NCI-H345 treated with DMSO at 0.1 percent for 48 hours (cell line): Measurements from ENCODE around the gene HSPA4L.
A peak's percentile ranks its signal among the peaks of the same experiment; 100 is the strongest.

ENCODE experiments used
- DNase-seq: peaks from one replicate; lab custom pipeline; 2025; ENCODE audit not compliant: unreplicated experiment; lab: John Stamatoyannopoulos, UW

Gene HSPA4L

GRCh38 chr4:127783026-127783769, 1.1 kb downstream of the HSPA4L start:
- DNase-seq, result peak; percentile 15

- no peak for DNase-seq
These were observed 2.0 kb downstream of the HSPA4L start for GRCh38 chr4:127783955-127784770.

GRCh38 chr4:127788517-127788916, 6.4 kb downstream of the HSPA4L start:
- no peak for DNase-seq

- no peak for DNase-seq
These were observed 9.3 kb downstream of the HSPA4L start for GRCh38 chr4:127791391-127791790.

- DNase-seq, result no peak
These were observed 11.4 kb downstream of the HSPA4L start for GRCh38 chr4:127793528-127793927.

- DNase-seq, result no peak
These were observed 17.6 kb downstream of the HSPA4L start for GRCh38 chr4:127799711-127800110.

- DNase-seq, result no peak
These were observed 27.2 kb downstream of the HSPA4L start for GRCh38 chr4:127809173-127809800.

- no peak for DNase-seq
These were observed 28.4 kb downstream of the HSPA4L start for GRCh38 chr4:127810551-127810950.

- DNase-seq, result no peak
These were observed 40.3 kb downstream of the HSPA4L start for GRCh38 chr4:127822430-127822829.

- no peak for DNase-seq
These were observed 46.0 kb downstream of the HSPA4L start for GRCh38 chr4:127828121-127828520.

- DNase-seq, result no peak
These were observed 46.9 kb downstream of the HSPA4L start for GRCh38 chr4:127829014-127829413.

GRCh38 chr4:127832585-127832984, 50.5 kb downstream of the HSPA4L start:
- no peak for DNase-seq

- no peak for DNase-seq
These were observed 61.8 kb downstream of the HSPA4L start for GRCh38 chr4:127843704-127844600.

GRCh38 chr4:127844601-127845116, 62.5 kb downstream of the HSPA4L start:
- DNase-seq, result no peak

- DNase-seq, result no peak
These were observed 63.9 kb downstream of the HSPA4L start for GRCh38 chr4:127846061-127846460.

GRCh38 chr4:127846765-127847164, 64.6 kb downstream of the HSPA4L start:
- no peak for DNase-seq

- DNase-seq, result no peak
These were observed 67.5 kb downstream of the HSPA4L start for GRCh38 chr4:127849505-127850234.

GRCh38 chr4:127852661-127853060, 70.5 kb downstream of the HSPA4L start:
- no peak for DNase-seq

- DNase-seq, result no peak
These were observed 74.2 kb downstream of the HSPA4L start for GRCh38 chr4:127856196-127856812.
